Ovary (tissue), 3 donors: ENCODE data around the gene CDH23.

Experiments
- CTCF ChIP-seq, 3 donors: fragments of 450-650 bp in 2 of 3; fragments of 200-600 bp in 1 of 3; IDR thresholded peaks; one replicate each; pipeline versions ENCODE4 v1.5.1 to v1.8.0; 2016 to 2022; ENCODE audit warnings: antibody characterized with exemption in 3 of 3, mild to moderate bottlenecking in 1 of 3
- EP300 ChIP-seq: sonication (generic); formaldehyde crosslinking; IDR thresholded peaks from one replicate; pipeline ENCODE4 v1.6.1; 2017; ENCODE audit warnings: antibody characterized with exemption
- POLR2A ChIP-seq: fragments of 450-650 bp; IDR thresholded peaks from one replicate; pipeline ENCODE4 v1.6.1; 2017; ENCODE audit warnings: antibody characterized with exemption, mild to moderate bottlenecking, moderate library complexity
- donor health status: DM: no; HTN: no; CAD: no.

GRCh38 chr10:71757399-71757922 lies 360.7 kb downstream of the CDH23 start:
- no peak for TF ChIP-seq POLR2A
- TF ChIP-seq CTCF (IDR thresholded peaks at IDR 0.05): no peak
- TF ChIP-seq EP300: no peak
